B cell (primary cell): ENCODE data around the gene PIGBOS1.

Source experiments
- EZH2 ChIP-seq: IDR thresholded peaks from 2 replicates; pipeline ENCODE4 v1.6.1; 2012; ENCODE audit warnings: borderline replicate concordance, low read depth, mild to moderate bottlenecking, moderate library complexity, low read length; ENCODE audit not compliant: insufficient read depth, poor library complexity, severe bottlenecking
- TF ChIP-seq, protein P1 (sequence below): fragments of 200-600 bp; IDR thresholded peaks from one replicate; pipeline ENCODE4 v1.8.0; 2022; ENCODE audit warnings: antibody characterized with exemption, mild to moderate bottlenecking

DNA sequence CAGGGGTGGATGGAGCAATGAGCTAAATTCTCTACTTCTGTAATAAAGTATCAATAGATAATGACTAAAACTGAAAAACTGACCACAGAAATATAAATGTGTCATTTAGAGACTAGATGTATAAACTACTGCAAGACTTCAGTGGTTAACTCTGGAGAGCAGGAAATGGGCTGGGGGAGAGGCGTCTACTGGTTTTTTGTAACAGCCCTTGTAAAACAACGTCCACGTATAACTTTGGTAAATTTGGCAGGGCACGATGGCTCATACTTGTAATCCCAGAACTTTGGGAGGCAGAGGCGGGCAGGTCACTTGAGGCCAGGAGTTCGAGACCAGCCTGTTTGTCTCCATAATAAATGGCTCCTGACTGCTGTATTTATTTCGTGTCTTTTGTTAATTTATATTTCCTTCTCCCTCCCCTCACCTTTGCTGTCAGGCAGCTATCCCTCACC lies 41.8 kb downstream of the PIGBOS1 start:
- TF ChIP-seq, protein P1, sequence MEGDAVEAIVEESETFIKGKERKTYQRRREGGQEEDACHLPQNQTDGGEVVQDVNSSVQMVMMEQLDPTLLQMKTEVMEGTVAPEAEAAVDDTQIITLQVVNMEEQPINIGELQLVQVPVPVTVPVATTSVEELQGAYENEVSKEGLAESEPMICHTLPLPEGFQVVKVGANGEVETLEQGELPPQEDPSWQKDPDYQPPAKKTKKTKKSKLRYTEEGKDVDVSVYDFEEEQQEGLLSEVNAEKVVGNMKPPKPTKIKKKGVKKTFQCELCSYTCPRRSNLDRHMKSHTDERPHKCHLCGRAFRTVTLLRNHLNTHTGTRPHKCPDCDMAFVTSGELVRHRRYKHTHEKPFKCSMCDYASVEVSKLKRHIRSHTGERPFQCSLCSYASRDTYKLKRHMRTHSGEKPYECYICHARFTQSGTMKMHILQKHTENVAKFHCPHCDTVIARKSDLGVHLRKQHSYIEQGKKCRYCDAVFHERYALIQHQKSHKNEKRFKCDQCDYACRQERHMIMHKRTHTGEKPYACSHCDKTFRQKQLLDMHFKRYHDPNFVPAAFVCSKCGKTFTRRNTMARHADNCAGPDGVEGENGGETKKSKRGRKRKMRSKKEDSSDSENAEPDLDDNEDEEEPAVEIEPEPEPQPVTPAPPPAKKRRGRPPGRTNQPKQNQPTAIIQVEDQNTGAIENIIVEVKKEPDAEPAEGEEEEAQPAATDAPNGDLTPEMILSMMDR, result no peak
- no peak for TF ChIP-seq EZH2
